Esophagus muscularis mucosa (tissue), 4 donors: Measurements from ENCODE around the gene PITX1. TPM values are rescaled to one million over a fixed set of nuclear protein-coding genes. Genes with fewer than 3 reads are reported as not detected.

Source experiments
- DNase-seq: peaks from one replicate; pipeline ENCODE4 v3.0.0-alpha.2; 2017; ENCODE audit errors: extremely low spot score
- H3K27ac ChIP-seq, 4 donors: fragments of 200-600 bp; sonication (generic); replicated peaks in 1 of 4; 1 replicate in 3 of 4; 2 replicates in 1 of 4; pipeline ENCODE4 v1.5.1; 2016 to 2019; ENCODE audit warnings: mild to moderate bottlenecking in 1 of 4
- H3K27me3 ChIP-seq, 4 donors: fragments of 200-600 bp; sonication (generic); one replicate each; pipeline versions ENCODE4 v1.5.1 to v1.6.0; 2016 to 2019
- H3K36me3 ChIP-seq, 4 donors: fragments of 200-600 bp; sonication (generic); one replicate each; pipeline ENCODE4 v1.5.1; 2016 to 2019
- H3K4me1 ChIP-seq, 4 donors: fragments of 200-600 bp; sonication (generic); one replicate each; pipeline ENCODE4 v1.5.1; 2016 to 2019
- H3K4me3 ChIP-seq, 4 donors: fragments of 200-600 bp; sonication (generic); 1 replicate in 2 of 4; 2 replicates in 2 of 4; pipeline ENCODE4 v1.5.1; 2016 to 2019; ENCODE audit warnings: mild to moderate bottlenecking in 4 of 4, moderate library complexity in 1 of 4
- H3K9me3 ChIP-seq, 4 donors: fragments of 200-600 bp; sonication (generic); 1 replicate in 3 of 4; 2 replicates in 1 of 4; pipeline ENCODE4 v1.5.1; 2016 to 2019
- CTCF ChIP-seq, 3 experiments: fragments of 200-600 bp in 2 of 3; fragments of 450-650 bp in 1 of 3; sonication (generic) in 2 of 3; IDR thresholded peaks; one replicate each; pipeline ENCODE4 v1.5.1; 2017 to 2019; ENCODE audit warnings: antibody characterized with exemption in 3 of 3, mild to moderate bottlenecking in 2 of 3, moderate library complexity in 1 of 3
- EP300 ChIP-seq: sonication (generic); formaldehyde crosslinking; IDR thresholded peaks from one replicate; pipeline ENCODE4 v1.6.1; 2017; ENCODE audit warnings: antibody characterized with exemption
- POLR2A ChIP-seq: fragments of 450-650 bp; IDR thresholded peaks from one replicate; pipeline ENCODE4 v1.6.1; 2017; ENCODE audit warnings: antibody characterized with exemption, moderate library complexity, mild to moderate bottlenecking, low read depth
- POLR2AphosphoS5 ChIP-seq, 2 donors: sonication (generic); formaldehyde crosslinking; IDR thresholded peaks; one replicate each; pipeline ENCODE4 v1.6.1; 2017; ENCODE audit warnings: antibody characterized with exemption in 2 of 2
- WGBS: methylation state at CpG from one replicate; pipeline ENCODE4 v1.1.5; 2018; 5-methylcytosine and 5-hydroxymethylcytosine counted together
- intact Hi-C: fragments of 100-400 bp; cut with DNase I; formaldehyde crosslinking; loops from one replicate; pipeline ENCODE4 v1.15.1; 2023
- total RNA-seq, 4 donors: library from RNA; depleted of rRNA; stranded (reverse); fragments of >200 nt; gene quantifications; one replicate each; pipeline versions ENCODE4 v1.1.0 to v1.2.1, GENCODE V29; 2016

Gene PITX1
- total RNA-seq, 4 donors from 2014 or later, result 3.7 to 8.7 (median 6.2) TPM

GRCh38 chr5:135042595-135042994 is 8.6 kb upstream of the PITX1 start:
- no peak overlapping the region for H3K27ac ChIP-seq
- TF ChIP-seq CTCF (IDR thresholded peaks at IDR 0.05), result no peak
- TF ChIP-seq EP300, result no peak
- TF ChIP-seq POLR2AphosphoS5 (IDR thresholded peaks at IDR 0.05), result no peak
- no peak for TF ChIP-seq POLR2A
- H3K9me3 ChIP-seq, result no peaks in the 10 kb centered on the region
- WGBS, result no CpG with 5 or more reads among the region's 1 CpG
- no peaks in the 10 kb centered on the region for H3K36me3 ChIP-seq
- H3K27me3 ChIP-seq, result peaks cover 8 to 100% (median 34%) of the 10 kb centered on the region in 4 donors
- intact Hi-C loops, result no loop called here
- H3K4me3 ChIP-seq, result no peak overlapping the region
- DNase-seq, result no peak
- H3K4me1 ChIP-seq, result peaks cover 15 to 27% (median 26%) of the 10 kb centered on the region in 4 donors

GRCh38 chr5:135041726-135042125 is 7.7 kb upstream of the PITX1 start:
- no peak for DNase-seq
- intact Hi-C loops, result no loop called here
- Histone ChIP-seq H3K27me3 (peaks cover 8 to 100% (median 41%) of the 10 kb centered on the region in 4 donors), H3K27ac (no peak overlapping the region), H3K4me3 (no peak overlapping the region), H3K9me3 (no peaks in the 10 kb centered on the region), H3K4me1 (peaks cover 15 to 27% (median 26%) of the 10 kb centered on the region in 4 donors), H3K36me3 (no peaks in the 10 kb centered on the region)
- WGBS, result 81% methylated on average over 3 of the region's 3 CpGs
- TF ChIP-seq POLR2AphosphoS5 (IDR thresholded peaks at IDR 0.05), result no peak
- TF ChIP-seq EP300, result no peak
- no peak for TF ChIP-seq POLR2A
- no peak for TF ChIP-seq CTCF (IDR thresholded peaks at IDR 0.05)

GRCh38 chr5:135041145-135041587 is 7.1 kb upstream of the PITX1 start:
- H3K27ac ChIP-seq, result no peak overlapping the region
- H3K27me3 ChIP-seq, result peaks cover 8 to 100% (median 46%) of the 10 kb centered on the region in 4 donors
- H3K4me1 ChIP-seq, result peaks cover 15 to 27% (median 26%) of the 10 kb centered on the region in 4 donors
- no peak for DNase-seq
- TF ChIP-seq EP300 (no peak), POLR2AphosphoS5 (IDR thresholded peaks at IDR 0.05) (no peak), CTCF (IDR thresholded peaks at IDR 0.05) (no peak), POLR2A (no peak)
- H3K4me3 ChIP-seq, result no peak overlapping the region
- H3K36me3 ChIP-seq, result no peaks in the 10 kb centered on the region
- WGBS, result 80% methylated on average over 3 of the region's 12 CpGs
- intact Hi-C loops, result no loop called here
- H3K9me3 ChIP-seq, result no peaks in the 10 kb centered on the region

GRCh38 chr5:135040333-135041144 is 6.5 kb upstream of the PITX1 start:
- WGBS, result 23% methylated on average over 11 of the region's 51 CpGs

More at GRCh38 chr5:135040333-135041144, 6.5 kb upstream of the PITX1 start:
- intact Hi-C loops, result no loop called here
- Histone ChIP-seq H3K4me1 (peaks cover 15 to 27% (median 26%) of the 10 kb centered on the region in 4 donors), H3K4me3 (no peak overlapping the region), H3K27me3 (peaks cover 8 to 100% (median 47%) of the 10 kb centered on the region in 4 donors), H3K27ac (no peak overlapping the region), H3K36me3 (no peaks in the 10 kb centered on the region), H3K9me3 (no peaks in the 10 kb centered on the region)
- DNase-seq, result no peak
- TF ChIP-seq CTCF (IDR thresholded peaks at IDR 0.05) (no peak), POLR2A (no peak), POLR2AphosphoS5 (IDR thresholded peaks at IDR 0.05) (no peak), EP300 (no peak)
